ENCODE data around the gene EPHX1.
"Not testable (repeated sequence)": the region's sequence is repeated elsewhere in the genome, so short reads cannot be mapped to it uniquely, and the experiment has no call there.

EPHX1 gene

GRCh38 chr1:225780630-225781029, 29.3 kb upstream of the EPHX1 start:
- no peak for ATAC-seq (ENCODE audit: low read depth)

DNA sequence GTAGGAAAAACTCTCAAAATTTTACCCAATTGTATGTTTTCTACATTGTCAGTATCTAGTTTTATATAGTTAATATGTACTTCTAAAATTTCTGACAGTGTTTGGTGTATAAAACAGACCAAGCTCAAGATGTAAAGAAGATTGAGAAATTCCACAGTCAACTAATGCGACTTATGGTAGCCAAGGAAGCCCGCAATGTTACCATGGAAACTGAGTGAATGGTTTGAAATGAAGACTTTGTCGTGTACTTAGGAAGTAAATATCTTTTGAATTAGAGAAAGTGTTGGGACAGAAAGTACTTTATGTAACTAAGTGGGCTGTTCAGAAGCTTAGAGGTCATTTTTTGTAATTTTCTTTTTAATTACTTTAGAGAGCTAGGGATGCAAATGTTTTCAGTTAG, 20.8 kb upstream of the EPHX1 start:
- DNase-seq (ENCODE audit: low spot score); H3K27me3 ChIP-seq (ENCODE audit: insufficient read depth, poor library complexity, severe bottlenecking); H3K4me1 ChIP-seq (ENCODE audit: insufficient read depth, poor library complexity, severe bottlenecking); H3K4me3 ChIP-seq (ENCODE audit: severe bottlenecking); H3K9me3 ChIP-seq (ENCODE audit: severe bottlenecking); ATAC-seq (ENCODE audit: low read depth); H3K27ac ChIP-seq (ENCODE audit: poor library complexity, severe bottlenecking): not testable (repeated sequence)
- H3K36me3 ChIP-seq (ENCODE audit: low read depth), result peaks cover 32% of the 10 kb centered on the region

More at GRCh38 chr1:225780630-225781029, 29.3 kb upstream of the EPHX1 start:
- Histone ChIP-seq H3K27me3 (ENCODE audit: insufficient read depth, poor library complexity, severe bottlenecking) (no peaks in the 10 kb centered on the region), H3K27ac (ENCODE audit: poor library complexity, severe bottlenecking) (no peak overlapping the region), H3K36me3 (ENCODE audit: low read depth) (peaks cover 45% of the 10 kb centered on the region), H3K9me3 (ENCODE audit: severe bottlenecking) (no peaks in the 10 kb centered on the region), H3K4me1 (ENCODE audit: insufficient read depth, poor library complexity, severe bottlenecking) (peaks cover 4% of the 10 kb centered on the region), H3K4me3 (ENCODE audit: severe bottlenecking) (no peak overlapping the region)
- TF ChIP-seq, protein P1, sequence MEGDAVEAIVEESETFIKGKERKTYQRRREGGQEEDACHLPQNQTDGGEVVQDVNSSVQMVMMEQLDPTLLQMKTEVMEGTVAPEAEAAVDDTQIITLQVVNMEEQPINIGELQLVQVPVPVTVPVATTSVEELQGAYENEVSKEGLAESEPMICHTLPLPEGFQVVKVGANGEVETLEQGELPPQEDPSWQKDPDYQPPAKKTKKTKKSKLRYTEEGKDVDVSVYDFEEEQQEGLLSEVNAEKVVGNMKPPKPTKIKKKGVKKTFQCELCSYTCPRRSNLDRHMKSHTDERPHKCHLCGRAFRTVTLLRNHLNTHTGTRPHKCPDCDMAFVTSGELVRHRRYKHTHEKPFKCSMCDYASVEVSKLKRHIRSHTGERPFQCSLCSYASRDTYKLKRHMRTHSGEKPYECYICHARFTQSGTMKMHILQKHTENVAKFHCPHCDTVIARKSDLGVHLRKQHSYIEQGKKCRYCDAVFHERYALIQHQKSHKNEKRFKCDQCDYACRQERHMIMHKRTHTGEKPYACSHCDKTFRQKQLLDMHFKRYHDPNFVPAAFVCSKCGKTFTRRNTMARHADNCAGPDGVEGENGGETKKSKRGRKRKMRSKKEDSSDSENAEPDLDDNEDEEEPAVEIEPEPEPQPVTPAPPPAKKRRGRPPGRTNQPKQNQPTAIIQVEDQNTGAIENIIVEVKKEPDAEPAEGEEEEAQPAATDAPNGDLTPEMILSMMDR (IDR thresholded peaks at IDR 0.05; ENCODE audit: poor library complexity, severe bottlenecking), result no peak
- no peak for DNase-seq (ENCODE audit: low spot score)

- Histone ChIP-seq H3K4me3 (ENCODE audit: severe bottlenecking) (no peak overlapping the region), H3K27me3 (ENCODE audit: insufficient read depth, poor library complexity, severe bottlenecking) (no peaks in the 10 kb centered on the region), H3K36me3 (ENCODE audit: low read depth) (no peaks in the 10 kb centered on the region), H3K4me1 (ENCODE audit: insufficient read depth, poor library complexity, severe bottlenecking) (no peaks in the 10 kb centered on the region), H3K9me3 (ENCODE audit: severe bottlenecking) (no peaks in the 10 kb centered on the region), H3K27ac (ENCODE audit: poor library complexity, severe bottlenecking) (no peak overlapping the region)
- ATAC-seq (ENCODE audit: low read depth), result no peak
- no peak for DNase-seq (ENCODE audit: low spot score)
- TF ChIP-seq, protein P1 (IDR thresholded peaks at IDR 0.05; ENCODE audit: poor library complexity, severe bottlenecking), result no peak
Measured at GRCh38 chr1:225794954-225795353, 15.0 kb upstream of the EPHX1 start.

DNA sequence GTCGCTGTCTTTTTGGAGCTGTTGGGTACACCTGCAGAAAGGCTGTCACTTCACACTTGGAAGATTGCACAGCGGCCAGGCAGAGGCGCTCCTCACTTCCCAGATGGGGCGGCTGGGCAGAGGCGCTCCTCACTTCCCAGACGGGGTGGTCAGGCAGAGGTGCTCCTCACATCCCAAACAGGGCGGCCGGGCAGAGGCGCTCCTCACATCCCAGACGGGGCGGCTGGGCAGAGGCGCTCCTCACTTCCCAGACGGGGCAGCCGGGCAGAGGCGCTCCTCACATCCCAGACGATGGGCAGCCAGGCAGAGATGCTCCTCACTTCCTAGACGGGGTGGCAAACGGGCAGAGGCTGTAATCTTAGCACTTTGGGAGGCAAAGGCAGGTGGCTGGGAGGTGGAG, 13.8 kb upstream of the EPHX1 start:
- not testable (repeated sequence) for ATAC-seq (ENCODE audit: low read depth); H3K4me1 ChIP-seq (ENCODE audit: insufficient read depth, poor library complexity, severe bottlenecking); H3K27ac ChIP-seq (ENCODE audit: poor library complexity, severe bottlenecking); H3K36me3 ChIP-seq (ENCODE audit: low read depth); H3K9me3 ChIP-seq (ENCODE audit: severe bottlenecking); H3K4me3 ChIP-seq (ENCODE audit: severe bottlenecking); H3K27me3 ChIP-seq (ENCODE audit: insufficient read depth, poor library complexity, severe bottlenecking); DNase-seq (ENCODE audit: low spot score)

DNA sequence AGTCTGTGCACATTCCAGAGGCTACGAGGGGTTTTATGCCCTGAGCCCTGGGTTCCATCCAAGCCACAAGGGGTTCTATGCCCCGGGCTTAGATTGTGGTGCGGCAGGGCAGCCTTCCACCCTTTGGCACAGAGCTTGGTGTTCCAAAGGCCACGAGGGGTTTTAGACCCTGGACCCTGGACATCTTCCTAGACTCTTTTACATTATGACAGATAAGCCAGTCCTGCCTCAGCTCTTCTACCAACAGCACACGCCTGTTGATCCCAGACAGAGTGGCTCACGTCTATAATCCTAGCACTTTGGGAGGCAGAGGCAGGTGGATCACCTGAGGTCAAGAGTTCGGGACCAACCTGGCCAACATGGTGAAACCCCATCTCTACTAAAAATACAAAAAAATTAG, 8.8 kb upstream of the EPHX1 start:
- not testable (repeated sequence) for H3K4me1 ChIP-seq (ENCODE audit: insufficient read depth, poor library complexity, severe bottlenecking); H3K9me3 ChIP-seq (ENCODE audit: severe bottlenecking); H3K27ac ChIP-seq (ENCODE audit: poor library complexity, severe bottlenecking); ATAC-seq (ENCODE audit: low read depth); H3K4me3 ChIP-seq (ENCODE audit: severe bottlenecking); H3K27me3 ChIP-seq (ENCODE audit: insufficient read depth, poor library complexity, severe bottlenecking); H3K36me3 ChIP-seq (ENCODE audit: low read depth); DNase-seq (ENCODE audit: low spot score)

DNA sequence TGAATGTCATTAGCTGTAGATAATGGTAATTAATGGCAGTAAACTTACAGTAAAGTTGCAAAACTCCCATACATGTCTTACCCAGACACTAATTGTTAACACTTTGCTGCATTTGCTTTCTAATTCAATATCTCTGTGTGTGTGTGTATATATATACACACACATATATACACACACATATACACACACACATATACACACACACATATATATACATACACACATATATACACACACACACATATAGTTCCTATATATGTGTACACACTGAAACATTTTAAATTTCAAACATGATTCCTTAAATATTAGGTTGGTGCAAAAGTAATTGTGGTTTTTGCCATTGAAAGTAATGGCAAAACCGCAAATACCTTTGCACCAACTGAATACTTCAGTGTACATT, 3.7 kb upstream of the EPHX1 start:
- no peak for ATAC-seq (ENCODE audit: low read depth)
- no peaks in the 10 kb centered on the region for H3K4me1 ChIP-seq (ENCODE audit: insufficient read depth, poor library complexity, severe bottlenecking)
- TF ChIP-seq, protein P1 (IDR thresholded peaks at IDR 0.05; ENCODE audit: poor library complexity, severe bottlenecking), result no peak

DNA sequence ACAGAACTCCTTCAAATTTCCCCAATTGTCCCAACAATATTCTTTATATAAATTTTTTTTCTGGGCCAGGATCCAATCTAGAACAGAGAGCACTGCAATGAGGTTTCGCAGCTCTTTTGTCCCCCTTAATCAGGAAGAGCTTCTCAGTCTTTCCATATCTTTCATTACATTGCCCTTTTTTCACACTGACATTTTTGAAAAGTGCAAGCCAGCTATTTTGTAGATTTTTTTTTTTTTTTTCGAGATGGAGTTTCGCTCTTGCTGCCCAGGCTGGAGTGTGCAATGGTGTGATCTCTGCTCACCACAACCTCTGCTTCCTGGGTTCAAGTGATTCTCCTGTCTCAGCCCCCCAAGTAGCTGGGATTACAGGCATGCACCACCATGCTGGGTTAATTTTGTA, 3.2 kb upstream of the EPHX1 start:
- not testable (repeated sequence) for H3K4me3 ChIP-seq (ENCODE audit: severe bottlenecking); DNase-seq (ENCODE audit: low spot score); H3K9me3 ChIP-seq (ENCODE audit: severe bottlenecking); ATAC-seq (ENCODE audit: low read depth); H3K27ac ChIP-seq (ENCODE audit: poor library complexity, severe bottlenecking); H3K36me3 ChIP-seq (ENCODE audit: low read depth); H3K27me3 ChIP-seq (ENCODE audit: insufficient read depth, poor library complexity, severe bottlenecking); H3K4me1 ChIP-seq (ENCODE audit: insufficient read depth, poor library complexity, severe bottlenecking)

More for the DNA sequence above, 3.7 kb upstream of the EPHX1 start:
- DNase-seq (ENCODE audit: low spot score), result no peak
- no peak overlapping the region for H3K4me3 ChIP-seq (ENCODE audit: severe bottlenecking)
- H3K27me3 ChIP-seq (ENCODE audit: insufficient read depth, poor library complexity, severe bottlenecking), result no peaks in the 10 kb centered on the region
- H3K27ac ChIP-seq (ENCODE audit: poor library complexity, severe bottlenecking), result no peak overlapping the region
- no peaks in the 10 kb centered on the region for H3K36me3 ChIP-seq (ENCODE audit: low read depth)
- H3K9me3 ChIP-seq (ENCODE audit: severe bottlenecking), result no peaks in the 10 kb centered on the region
